Measurements from ENCODE around the gene TSPAN4. TPM values are rescaled to one million over a fixed set of nuclear protein-coding genes. Genes with fewer than 3 reads are reported as not detected.
A peak's percentile ranks its signal among the peaks of the same experiment; 100 is the strongest.

The TSPAN4 gene
- total and polyA plus RNA-seq, 3 donors from 2014 or later, result 47.2 to 87.0 (median 49.1) TPM

DNA sequence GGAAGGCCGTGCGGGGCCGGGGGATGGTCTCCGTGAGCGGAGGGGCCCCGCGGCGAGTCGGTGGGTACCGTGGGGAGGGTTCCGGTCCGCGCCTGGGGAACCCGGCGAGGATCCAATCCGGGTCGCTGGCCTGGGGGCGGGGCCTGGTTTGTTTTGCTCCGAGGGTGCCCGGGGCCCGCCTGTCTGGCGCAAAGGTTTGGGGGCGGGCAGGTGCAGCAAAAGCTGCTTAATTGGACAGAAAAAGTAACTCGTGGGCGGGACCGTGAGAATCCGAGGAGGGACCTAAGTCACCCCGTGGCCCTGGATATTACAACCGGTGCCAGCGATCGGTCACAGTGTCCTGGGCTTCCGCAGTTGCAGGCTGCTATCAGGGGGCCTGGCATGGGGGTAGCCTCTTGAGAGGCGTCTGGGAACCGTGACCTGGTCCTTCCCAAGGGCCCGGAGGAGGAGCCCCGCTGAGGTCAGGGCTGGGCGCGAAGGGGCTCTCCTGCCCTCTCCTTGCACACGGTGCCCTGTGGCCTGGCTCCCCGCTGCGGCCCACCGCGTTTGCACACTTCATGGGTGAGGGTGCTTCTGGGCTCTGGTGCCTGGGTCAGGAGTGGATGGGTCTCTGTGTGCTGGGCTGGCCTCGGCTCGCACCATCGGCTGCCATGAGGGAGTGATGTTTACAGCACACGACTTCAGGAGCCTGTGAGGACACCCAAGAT is 22.6 kb upstream of the TSPAN4 start:
- no peaks in the 10 kb centered on the region for H3K36me3 ChIP-seq (ENCODE audit: low read depth, missing control alignments)
- peaks cover 24% of the 10 kb centered on the region for H3K4me1 ChIP-seq
- peak; percentile 94 for DNase-seq
- no peaks in the 10 kb centered on the region for H3K27me3 ChIP-seq
- peak overlapping the region; percentile 97 to 98 for H3K4me3 ChIP-seq
- no peaks in the 10 kb centered on the region for H3K9me3 ChIP-seq
- TF ChIP-seq POLR2A (IDR thresholded peaks at IDR 0.05), result no peak
- TF ChIP-seq, protein P1, sequence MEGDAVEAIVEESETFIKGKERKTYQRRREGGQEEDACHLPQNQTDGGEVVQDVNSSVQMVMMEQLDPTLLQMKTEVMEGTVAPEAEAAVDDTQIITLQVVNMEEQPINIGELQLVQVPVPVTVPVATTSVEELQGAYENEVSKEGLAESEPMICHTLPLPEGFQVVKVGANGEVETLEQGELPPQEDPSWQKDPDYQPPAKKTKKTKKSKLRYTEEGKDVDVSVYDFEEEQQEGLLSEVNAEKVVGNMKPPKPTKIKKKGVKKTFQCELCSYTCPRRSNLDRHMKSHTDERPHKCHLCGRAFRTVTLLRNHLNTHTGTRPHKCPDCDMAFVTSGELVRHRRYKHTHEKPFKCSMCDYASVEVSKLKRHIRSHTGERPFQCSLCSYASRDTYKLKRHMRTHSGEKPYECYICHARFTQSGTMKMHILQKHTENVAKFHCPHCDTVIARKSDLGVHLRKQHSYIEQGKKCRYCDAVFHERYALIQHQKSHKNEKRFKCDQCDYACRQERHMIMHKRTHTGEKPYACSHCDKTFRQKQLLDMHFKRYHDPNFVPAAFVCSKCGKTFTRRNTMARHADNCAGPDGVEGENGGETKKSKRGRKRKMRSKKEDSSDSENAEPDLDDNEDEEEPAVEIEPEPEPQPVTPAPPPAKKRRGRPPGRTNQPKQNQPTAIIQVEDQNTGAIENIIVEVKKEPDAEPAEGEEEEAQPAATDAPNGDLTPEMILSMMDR (IDR thresholded peaks at IDR 0.05), result no peak
- intact Hi-C loops (cut with DNase I; ENCODE audit: low total_unique reads), result no loop called here
- WGBS, 2 donors, result 0 to 1% methylated on average over 1 to 47 of the region's 47 CpGs
- H3K27ac ChIP-seq, result peak overlapping the region; percentile 92 to 94

DNA sequence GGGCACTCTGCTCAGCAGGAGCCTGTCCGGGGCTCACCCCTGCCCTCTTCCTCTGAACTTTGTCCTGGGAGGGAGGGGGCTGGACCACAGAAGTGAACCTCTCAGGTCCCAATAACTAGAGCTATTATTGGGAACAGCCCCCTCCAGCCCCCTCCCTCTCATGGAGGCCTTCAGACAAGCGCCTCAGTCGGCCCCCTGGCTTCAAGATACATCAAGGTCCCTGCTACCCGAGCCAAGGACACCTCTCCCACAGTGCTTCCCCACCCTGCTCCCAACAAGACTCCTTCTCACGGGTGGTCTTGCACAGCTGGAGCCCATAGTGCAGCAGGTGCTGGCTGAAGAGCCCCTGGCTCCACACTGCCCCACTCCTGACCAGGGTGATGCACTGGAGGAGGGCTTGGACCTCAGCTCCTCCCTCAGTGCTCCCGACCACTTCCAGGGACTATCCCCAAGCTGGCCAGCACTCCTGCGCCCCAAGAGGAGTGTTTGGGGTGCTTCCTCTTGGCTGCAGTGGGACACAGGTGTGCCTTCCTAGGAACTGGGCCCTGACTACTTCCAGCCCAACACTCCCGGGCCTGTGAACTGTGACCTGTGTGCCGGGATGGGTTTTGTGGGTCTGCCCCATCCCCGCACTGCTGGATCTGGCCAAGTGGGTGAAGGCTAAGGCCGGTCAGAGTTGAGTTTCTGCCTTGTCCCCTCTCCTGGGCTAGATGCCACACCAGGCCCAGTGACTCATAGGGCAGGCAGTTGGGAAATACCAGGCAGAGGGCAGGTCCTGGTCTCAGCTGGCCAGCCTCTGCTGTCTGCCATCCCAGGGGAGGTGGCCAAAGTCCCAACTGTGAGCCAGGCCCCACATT is 21.8 kb upstream of the TSPAN4 start:
- Histone ChIP-seq H3K9me3 (no peaks in the 10 kb centered on the region), H3K36me3 (ENCODE audit: low read depth, missing control alignments) (no peaks in the 10 kb centered on the region), H3K4me3 (peak overlapping the region; percentile 97 to 98), H3K27ac (no peak overlapping the region), H3K27me3 (no peaks in the 10 kb centered on the region), H3K4me1 (peaks cover 24% of the 10 kb centered on the region)
- DNase-seq, result no peak
- 44 to 49% methylated on average over 7 to 11 of the region's 11 CpGs for WGBS, 2 donors
- TF ChIP-seq POLR2A (IDR thresholded peaks at IDR 0.05), result no peak
- TF ChIP-seq, protein P1 (IDR thresholded peaks at IDR 0.05), result no peak
- intact Hi-C loops (cut with DNase I; ENCODE audit: low total_unique reads), result no loop called here

DNA sequence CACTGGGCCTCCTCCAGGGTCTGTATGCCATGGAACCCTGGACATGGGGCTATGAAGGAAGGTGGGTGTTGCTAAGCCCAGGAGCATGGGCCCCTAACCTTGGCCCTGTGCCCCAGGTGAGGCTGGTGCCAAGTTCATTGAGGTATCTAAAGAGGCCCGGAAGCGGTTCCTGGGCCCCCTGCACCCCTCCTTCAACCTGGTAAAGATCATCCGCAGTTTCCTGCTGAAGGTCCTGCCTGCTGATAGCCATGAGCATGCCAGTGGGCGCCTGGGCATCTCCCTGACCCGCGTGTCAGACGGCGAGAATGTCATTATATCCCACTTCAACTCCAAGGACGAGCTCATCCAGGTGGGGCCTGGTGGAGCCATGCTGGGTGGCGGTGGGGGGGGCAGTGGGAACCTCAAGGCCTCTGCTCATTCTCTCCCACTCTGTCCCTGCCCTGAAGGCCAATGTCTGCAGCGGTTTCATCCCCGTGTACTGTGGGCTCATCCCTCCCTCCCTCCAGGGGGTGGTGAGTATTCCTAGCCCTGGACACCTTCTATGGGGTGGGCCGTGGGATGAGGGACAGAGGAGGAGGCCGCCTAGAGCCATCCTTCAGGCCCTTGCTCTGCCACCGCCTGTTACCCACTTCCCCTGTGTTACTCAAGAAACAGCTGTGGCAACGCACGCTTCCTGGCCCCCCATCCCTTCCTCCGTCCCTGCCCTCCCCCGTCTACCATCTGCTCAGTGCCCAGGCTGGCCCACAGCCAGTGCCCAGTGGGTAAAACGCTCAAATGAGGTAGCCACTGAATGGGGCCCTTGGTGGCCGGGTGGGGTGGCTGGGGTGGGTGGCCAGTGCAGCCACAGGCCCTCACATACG is 20.9 kb upstream of the TSPAN4 start:
- no peak for DNase-seq
- Histone ChIP-seq H3K4me3 (no peak overlapping the region), H3K4me1 (peaks cover 24% of the 10 kb centered on the region), H3K27ac (no peak overlapping the region), H3K27me3 (no peaks in the 10 kb centered on the region), H3K36me3 (ENCODE audit: low read depth, missing control alignments) (no peaks in the 10 kb centered on the region), H3K9me3 (no peaks in the 10 kb centered on the region)
- TF ChIP-seq, protein P1 (IDR thresholded peaks at IDR 0.05), result no peak
- TF ChIP-seq POLR2A (IDR thresholded peaks at IDR 0.05), result no peak
- 67 to 77% methylated on average over 13 to 22 of the region's 22 CpGs for WGBS, 2 donors
- intact Hi-C loops (cut with DNase I; ENCODE audit: low total_unique reads), result no loop called here

DNA sequence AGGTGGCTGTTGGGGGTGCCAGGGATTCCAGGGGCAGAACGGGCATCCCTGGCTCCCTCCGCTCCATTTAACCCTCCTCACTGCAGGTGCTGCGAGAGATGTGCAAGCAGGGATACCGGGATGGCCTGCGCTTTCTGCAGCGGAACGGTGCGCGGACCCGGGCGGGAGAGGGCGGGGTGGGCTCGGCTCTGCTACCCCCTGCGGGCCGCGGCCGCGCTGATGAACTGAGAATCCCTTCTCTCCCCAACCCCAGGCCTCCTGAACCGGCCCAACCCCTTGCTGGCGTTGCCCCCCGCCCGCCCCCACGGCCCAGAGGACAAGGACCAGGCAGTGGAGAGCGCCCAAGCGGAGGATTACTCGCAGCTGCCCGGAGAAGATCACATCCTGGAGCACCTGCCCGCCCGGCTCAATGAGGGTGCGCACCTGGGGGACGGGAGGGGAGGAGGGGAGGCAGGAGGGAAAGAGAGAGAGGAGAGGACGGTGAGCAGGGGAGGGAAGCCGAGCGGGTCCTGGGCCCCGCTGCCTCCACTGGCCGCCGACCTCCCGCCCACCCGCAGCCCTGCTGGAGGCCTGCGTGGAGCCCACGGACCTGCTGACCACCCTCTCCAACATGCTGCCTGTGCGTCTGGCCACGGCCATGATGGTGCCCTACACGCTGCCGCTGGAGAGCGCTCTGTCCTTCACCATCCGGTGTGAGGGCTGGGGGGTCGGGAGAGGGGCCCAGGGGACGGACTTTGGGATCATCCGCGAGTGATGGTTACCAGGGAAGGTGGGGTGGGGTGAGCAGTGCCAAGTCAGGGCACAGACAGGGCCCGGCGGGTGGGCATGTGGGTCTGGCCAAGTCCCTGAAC is 19.0 kb upstream of the TSPAN4 start:
- no peak for DNase-seq
- Histone ChIP-seq H3K9me3 (no peaks in the 10 kb centered on the region), H3K27ac (no peak overlapping the region), H3K36me3 (ENCODE audit: low read depth, missing control alignments) (no peaks in the 10 kb centered on the region), H3K4me3 (no peak overlapping the region), H3K27me3 (no peaks in the 10 kb centered on the region), H3K4me1 (peaks cover 25% of the 10 kb centered on the region)
- intact Hi-C loops (cut with DNase I; ENCODE audit: low total_unique reads), result no loop called here
- TF ChIP-seq, protein P1 (IDR thresholded peaks at IDR 0.05), result no peak
- TF ChIP-seq POLR2A (IDR thresholded peaks at IDR 0.05), result no peak
- 57 to 67% methylated on average over 24 to 38 of the region's 53 CpGs for WGBS, 2 donors

All from testis (tissue), 3 donors.